SK-N-SH (cell line): ENCODE measurements around the gene PIGW. TPM values are rescaled to one million over a fixed set of nuclear protein-coding genes. Genes with fewer than 3 reads are reported as not detected.
A peak's percentile ranks its signal among the peaks of the same experiment; 100 is the strongest.

Source experiments
- CTCF ChIA-PET: fragments of 300-600, 350-600 bp; formaldehyde crosslinking; extraction: SDS; loops from one replicate; lab custom pipeline; 2021; lab: Yijun Ruan, JAX
- POLR2A ChIA-PET: fragments of 350-600 bp; sonication (Branson Sonifier 250); formaldehyde crosslinking; extraction: SDS; loops from one replicate; lab custom pipeline; 2020; ENCODE audit warnings: antibody characterized with exemption, inconsistent platforms; lab: Yijun Ruan, JAX
- DNase-seq: peaks from one replicate; pipeline ENCODE4 v3.0.0; 2012
- H2AFZ ChIP-seq: fragments of 200-600 bp; sonication (generic); 2 replicates; pipeline ENCODE4 v1.8.1; 2016; ENCODE audit warnings: antibody characterized with exemption, mild to moderate bottlenecking, low read depth
- H3F3A ChIP-seq: fragments of 200-600 bp; sonication (generic); replicated peaks from 2 replicates; pipeline ENCODE3; 2016; ENCODE audit warnings: antibody characterized with exemption, mild to moderate bottlenecking; ENCODE audit not compliant: insufficient read depth
- H3K27ac ChIP-seq, 2 experiments: fragments of 200-500 bp in 1 of 2; fragments of 200-600 bp in 1 of 2; sonication (Bioruptor generic) in 1 of 2; sonication (generic), shearing (Covaris generic) in 1 of 2; 2 replicates each; pipeline versions ENCODE4 v1.5.1 to v1.6.1; 2014 to 2016; ENCODE audit warnings: low read depth in 2 of 2, inconsistent platforms in 1 of 2, low read length in 1 of 2, mild to moderate bottlenecking in 1 of 2, mixed read lengths in 1 of 2
- H3K27me3 ChIP-seq: fragments of 200-600 bp; sonication (generic), shearing (Covaris generic); 2 replicates; pipeline ENCODE4 v1.6.1; 2016; ENCODE audit warnings: mixed run types; ENCODE audit not compliant: insufficient read depth
- H3K36me3 ChIP-seq, 2 experiments: fragments of 200-500 bp in 1 of 2; fragments of 200-600 bp in 1 of 2; sonication (Bioruptor generic) in 1 of 2; sonication (generic) in 1 of 2; replicated peaks in 1 of 2; 2 replicates each; pipeline versions ENCODE3 to v1.5.1; 2014 to 2016; ENCODE audit warnings: low read length in 1 of 2, mild to moderate bottlenecking in 1 of 2; ENCODE audit not compliant: insufficient read depth in 2 of 2, control insufficient read depth in 1 of 2
- H3K4me1 ChIP-seq, 2 experiments: fragments of 200-500 bp in 1 of 2; fragments of 200-600 bp in 1 of 2; sonication (Bioruptor generic) in 1 of 2; sonication (generic), shearing (Covaris generic) in 1 of 2; 2 replicates each; pipeline versions ENCODE4 v1.5.1 to v1.6.1; 2014 to 2016; ENCODE audit warnings: low read depth in 1 of 2, low read length in 1 of 2, mixed run types in 1 of 2; ENCODE audit not compliant: insufficient read depth in 2 of 2, control insufficient read depth in 1 of 2
- H3K4me2 ChIP-seq: fragments of 200-600 bp; sonication (generic), shearing (Covaris generic); 2 replicates; pipeline ENCODE4 v1.6.1; 2017; ENCODE audit warnings: mixed run types
- H3K4me3 ChIP-seq, 2 experiments: fragments of 200-500 bp in 1 of 2; fragments of 200-600 bp in 1 of 2; sonication (Bioruptor generic) in 1 of 2; sonication (generic), shearing (Covaris generic) in 1 of 2; 2 replicates each; pipeline versions ENCODE4 v1.5.1 to v1.8.1; 2014 to 2016; ENCODE audit warnings: low read depth in 2 of 2, inconsistent platforms in 1 of 2, low read length in 1 of 2, mild to moderate bottlenecking in 1 of 2, mixed read lengths in 1 of 2, moderate library complexity in 1 of 2
- H3K79me2 ChIP-seq: fragments of 200-600 bp; sonication (generic); 2 replicates; pipeline ENCODE4 v1.8.1; 2017; ENCODE audit warnings: mild to moderate bottlenecking; ENCODE audit not compliant: insufficient read depth
- H3K9ac ChIP-seq: fragments of 200-600 bp; sonication (generic); 2 replicates; pipeline ENCODE4 v1.6.1; 2017; ENCODE audit warnings: mixed run types
- H3K9me2 ChIP-seq: fragments of 200-600 bp; sonication (generic); 2 replicates; pipeline ENCODE4 v1.6.1; 2017; ENCODE audit warnings: mixed run types
- H3K9me3 ChIP-seq: fragments of 200-600 bp; sonication (generic); 2 replicates; pipeline ENCODE4 v1.6.1; 2017; ENCODE audit warnings: mixed run types, mild to moderate bottlenecking, moderate library complexity
- H4K20me1 ChIP-seq: fragments of 200-600 bp; sonication (generic); 2 replicates; pipeline ENCODE4 v1.6.1; 2017; ENCODE audit warnings: mild to moderate bottlenecking, mixed run types; ENCODE audit not compliant: insufficient read depth
- CHD2 ChIP-seq: fragments of 150-350 bp; IDR thresholded peaks from 2 replicates; pipeline ENCODE4 v1.6.1; 2018; ENCODE audit warnings: low read length; ENCODE audit not compliant: partially characterized antibody
- ELF1 ChIP-seq: IDR thresholded peaks from 2 replicates; pipeline ENCODE4 v1.4.0; 2012
- EP300 ChIP-seq, 2 experiments: IDR thresholded peaks; 2 replicates each; pipeline versions ENCODE4 v1.4.0 to v1.6.1; 2012; ENCODE audit warnings: borderline replicate concordance in 1 of 2, low read depth in 1 of 2, low read length in 1 of 2
- FOSL2 ChIP-seq: IDR thresholded peaks from 2 replicates; pipeline ENCODE4 v1.4.0; 2012; ENCODE audit warnings: low read depth, mild to moderate bottlenecking, moderate library complexity, borderline replicate concordance
- FOXJ3 ChIP-seq: sonication (generic); formaldehyde crosslinking; IDR thresholded peaks from 2 replicates; pipeline ENCODE4 v1.5.1; 2020; ENCODE audit warnings: mild to moderate bottlenecking, missing genetic modification reagents
- GATA2 ChIP-seq: sonication (generic); formaldehyde crosslinking; IDR thresholded peaks from 2 replicates; pipeline ENCODE4 v1.5.0; 2020; ENCODE audit warnings: mild to moderate bottlenecking, missing genetic modification reagents
- MEF2A ChIP-seq: IDR thresholded peaks from 2 replicates; pipeline ENCODE4 v1.4.0; 2012; ENCODE audit warnings: low read depth, borderline replicate concordance
- NRF1 ChIP-seq: IDR thresholded peaks from 2 replicates; pipeline ENCODE4 v1.6.1; 2012; ENCODE audit warnings: low read depth, mild to moderate bottlenecking, low read length
- RCOR1 ChIP-seq: fragments of 150-350 bp; IDR thresholded peaks from 2 replicates; pipeline ENCODE4 v1.6.1; 2017; ENCODE audit warnings: antibody characterized with exemption, low read length
- RFX5 ChIP-seq: IDR thresholded peaks from 2 replicates; pipeline ENCODE4 v1.6.1; 2012; ENCODE audit warnings: mild to moderate bottlenecking, improper control_type of control experiment, low read length
- RXRA ChIP-seq: IDR thresholded peaks from 2 replicates; pipeline ENCODE4 v1.4.0; 2012; ENCODE audit warnings: low read depth, mild to moderate bottlenecking, borderline replicate concordance
- SIN3A ChIP-seq: IDR thresholded peaks from 2 replicates; pipeline ENCODE4 v1.6.1; 2012; ENCODE audit warnings: low read depth, mild to moderate bottlenecking, low read length, moderate library complexity, borderline replicate concordance
- SMC3 ChIP-seq: IDR thresholded peaks from 2 replicates; pipeline ENCODE4 v1.6.1; 2012; ENCODE audit warnings: low read depth, low read length, improper control_type of control experiment
- TEAD4 ChIP-seq: IDR thresholded peaks from 2 replicates; pipeline ENCODE4 v1.4.0; 2012; ENCODE audit warnings: mild to moderate bottlenecking, borderline replicate concordance; ENCODE audit not compliant: insufficient read depth
- YY1 ChIP-seq: IDR thresholded peaks from 2 replicates; pipeline ENCODE4 v1.4.0; 2012; ENCODE audit warnings: low read depth, mild to moderate bottlenecking
- WGBS: methylation state at CpG from one replicate; pipeline ENCODE4 v1.1.6; 2017; ENCODE audit warnings: low lambda C conversion rate; 5-methylcytosine and 5-hydroxymethylcytosine counted together
- polyA plus RNA-seq, 3 experiments: library from polyadenylated mRNA; depleted of rRNA; stranded (reverse); fragments of >200 nt; gene quantifications; 2 replicates each; pipeline ENCODE4 v1.2.3, GENCODE V29; 2012
- TF ChIP-seq, protein P1 (sequence below): IDR thresholded peaks from 2 replicates; pipeline ENCODE4 v1.4.0; 2012; ENCODE audit warnings: low read depth, borderline replicate concordance
- TF ChIP-seq, protein P2 (sequence below): IDR thresholded peaks from 2 replicates; pipeline ENCODE4 v1.4.0; 2012; ENCODE audit warnings: low read depth, borderline replicate concordance
- TF ChIP-seq, protein P3 (sequence below): fragments of 150-350 bp; IDR thresholded peaks from 2 replicates; pipeline ENCODE4 v1.6.1; 2016; ENCODE audit warnings: mild to moderate bottlenecking, low read depth, low read length

Gene PIGW
- polyA plus RNA-seq, 1 of the 3 experiments (the other 2 are of a cell fraction): 10.1 TPM

DNA sequence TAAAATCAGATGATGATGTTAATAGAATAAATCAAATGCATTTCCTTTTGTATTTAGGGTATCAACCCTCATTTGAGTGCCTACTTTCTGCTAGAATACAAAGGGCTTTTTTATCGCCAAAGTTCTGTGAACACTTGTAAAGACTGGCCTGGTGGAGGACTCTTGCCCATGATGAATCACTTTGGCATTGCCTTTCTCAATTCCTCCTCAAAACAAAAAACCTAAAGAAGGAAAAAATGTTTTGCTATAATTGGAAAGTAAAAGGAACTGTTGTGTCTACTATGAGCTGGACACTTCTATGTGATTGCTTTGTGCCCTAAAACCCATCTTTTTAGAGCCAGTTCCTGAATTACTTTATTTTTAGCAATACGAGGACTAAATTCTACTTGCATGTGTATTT, 43.9 kb downstream of the PIGW start:
- ChIA-PET POLR2A (no interaction called here), CTCF (interaction anchor here (0.9 kb wide), 1 partner anchor 469 kb away, joined by 3 read pairs; no protein-coding TSS in a partner anchor)
- Histone ChIP-seq H3F3A (peaks cover 9% of the 10 kb centered on the region), H4K20me1 (peaks cover 43% of the 10 kb centered on the region), H3K4me1 (no peaks in the 10 kb centered on the region), H3K27me3 (no peaks in the 10 kb centered on the region), H3K4me2 (0 out of 2 replicates have a peak overlapping the region, but pooled peaks have one; percentile 10), H3K9me2 (no peaks in the 10 kb centered on the region), H3K79me2 (peaks cover 68% of the 10 kb centered on the region), H3K4me3 (no peak overlapping the region), H3K9me3 (no peaks in the 10 kb centered on the region), H3K9ac (no peak overlapping the region), H3K36me3 (peaks cover 37 to 56% of the 10 kb centered on the region in 2 experiments), H3K27ac (no peak overlapping the region), H2AFZ (no peak overlapping the region)
- DNase-seq: no peak
- 98% methylated on average over 2 of the region's 2 CpGs for WGBS
- TF ChIP-seq SIN3A (no peak), MEF2A (no peak), YY1 (no peak), TEAD4 (no peak), GATA2 (CRISPR knock-in tag) (no peak), SMC3 (no peak), FOSL2 (no peak), CHD2 (no peak), ELF1 (no peak), FOXJ3 (CRISPR knock-in tag) (no peak), RCOR1 (no peak), NRF1 (no peak), RFX5 (no peak), RXRA (no peak), EP300 (IDR thresholded peaks at IDR 0.05; ENCODE audit: borderline replicate concordance in 1 of 2, low read depth in 1 of 2, low read length in 1 of 2) (no peak)
- TF ChIP-seq, protein P1, sequence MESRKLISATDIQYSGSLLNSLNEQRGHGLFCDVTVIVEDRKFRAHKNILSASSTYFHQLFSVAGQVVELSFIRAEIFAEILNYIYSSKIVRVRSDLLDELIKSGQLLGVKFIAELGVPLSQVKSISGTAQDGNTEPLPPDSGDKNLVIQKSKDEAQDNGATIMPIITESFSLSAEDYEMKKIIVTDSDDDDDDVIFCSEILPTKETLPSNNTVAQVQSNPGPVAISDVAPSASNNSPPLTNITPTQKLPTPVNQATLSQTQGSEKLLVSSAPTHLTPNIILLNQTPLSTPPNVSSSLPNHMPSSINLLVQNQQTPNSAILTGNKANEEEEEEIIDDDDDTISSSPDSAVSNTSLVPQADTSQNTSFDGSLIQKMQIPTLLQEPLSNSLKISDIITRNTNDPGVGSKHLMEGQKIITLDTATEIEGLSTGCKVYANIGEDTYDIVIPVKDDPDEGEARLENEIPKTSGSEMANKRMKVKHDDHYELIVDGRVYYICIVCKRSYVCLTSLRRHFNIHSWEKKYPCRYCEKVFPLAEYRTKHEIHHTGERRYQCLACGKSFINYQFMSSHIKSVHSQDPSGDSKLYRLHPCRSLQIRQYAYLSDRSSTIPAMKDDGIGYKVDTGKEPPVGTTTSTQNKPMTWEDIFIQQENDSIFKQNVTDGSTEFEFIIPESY: no peak
- TF ChIP-seq, protein P2, sequence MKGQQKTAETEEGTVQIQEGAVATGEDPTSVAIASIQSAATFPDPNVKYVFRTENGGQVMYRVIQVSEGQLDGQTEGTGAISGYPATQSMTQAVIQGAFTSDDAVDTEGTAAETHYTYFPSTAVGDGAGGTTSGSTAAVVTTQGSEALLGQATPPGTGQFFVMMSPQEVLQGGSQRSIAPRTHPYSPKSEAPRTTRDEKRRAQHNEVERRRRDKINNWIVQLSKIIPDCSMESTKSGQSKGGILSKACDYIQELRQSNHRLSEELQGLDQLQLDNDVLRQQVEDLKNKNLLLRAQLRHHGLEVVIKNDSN: no peak
- TF ChIP-seq, protein P3, sequence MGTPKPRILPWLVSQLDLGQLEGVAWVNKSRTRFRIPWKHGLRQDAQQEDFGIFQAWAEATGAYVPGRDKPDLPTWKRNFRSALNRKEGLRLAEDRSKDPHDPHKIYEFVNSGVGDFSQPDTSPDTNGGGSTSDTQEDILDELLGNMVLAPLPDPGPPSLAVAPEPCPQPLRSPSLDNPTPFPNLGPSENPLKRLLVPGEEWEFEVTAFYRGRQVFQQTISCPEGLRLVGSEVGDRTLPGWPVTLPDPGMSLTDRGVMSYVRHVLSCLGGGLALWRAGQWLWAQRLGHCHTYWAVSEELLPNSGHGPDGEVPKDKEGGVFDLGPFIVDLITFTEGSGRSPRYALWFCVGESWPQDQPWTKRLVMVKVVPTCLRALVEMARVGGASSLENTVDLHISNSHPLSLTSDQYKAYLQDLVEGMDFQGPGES: no peak
